Liver (tissue), 9 donors: ENCODE measurements around the gene LTO1. TPM values are rescaled to one million over a fixed set of nuclear protein-coding genes. Genes with fewer than 3 reads are reported as not detected.

ENCODE experiments used
- DNase-seq: peaks from one replicate; pipeline ENCODE4 v3.0.0-alpha.2; 2017; ENCODE audit warnings: low spot score
- H3K27ac ChIP-seq, 2 donors: one replicate each; pipeline ENCODE4 v1.7.0; 2013; ENCODE audit warnings: inconsistent platforms in 2 of 2, low read length in 2 of 2, control low read depth in 1 of 2, low read depth in 1 of 2, mild to moderate bottlenecking in 1 of 2
- H3K27me3 ChIP-seq, 4 donors: one replicate each; pipeline versions ENCODE4 v1.6.1 to v1.7.0; 2013; ENCODE audit warnings: low read length in 3 of 4, inconsistent platforms in 1 of 4, mild to moderate bottlenecking in 1 of 4, moderate library complexity in 1 of 4; ENCODE audit not compliant: control insufficient read depth in 4 of 4, insufficient read depth in 4 of 4
- H3K36me3 ChIP-seq, 4 donors: one replicate each; pipeline versions ENCODE4 v1.6.1 to v1.7.0; 2013; ENCODE audit warnings: low read length in 3 of 4, mild to moderate bottlenecking in 3 of 4, low read depth in 1 of 4, moderate library complexity in 1 of 4; ENCODE audit not compliant: control insufficient read depth in 4 of 4, insufficient read depth in 3 of 4
- H3K4me1 ChIP-seq, 4 donors: one replicate each; pipeline versions ENCODE4 v1.6.1 to v1.7.0; 2013; ENCODE audit warnings: low read length in 3 of 4, mild to moderate bottlenecking in 3 of 4, moderate library complexity in 1 of 4; ENCODE audit not compliant: control insufficient read depth in 4 of 4, insufficient read depth in 4 of 4
- H3K4me3 ChIP-seq, 3 donors: one replicate each; pipeline versions ENCODE4 v1.6.1 to v1.7.0; 2013; ENCODE audit warnings: low read length in 3 of 3, control low read depth in 1 of 3, low read depth in 1 of 3, mild to moderate bottlenecking in 1 of 3
- H3K9ac ChIP-seq, 2 donors: one replicate each; pipeline ENCODE4 v1.7.0; 2013; ENCODE audit warnings: low read length in 2 of 2, mild to moderate bottlenecking in 2 of 2, moderate library complexity in 2 of 2, control low read depth in 1 of 2, low read depth in 1 of 2
- H3K9me3 ChIP-seq, 4 donors: one replicate each; pipeline versions ENCODE4 v1.6.1 to v1.7.0; 2013; ENCODE audit warnings: low read length in 3 of 4; ENCODE audit not compliant: control insufficient read depth in 4 of 4
- EGR1 ChIP-seq, 2 donors: IDR thresholded peaks; 2 replicates each; pipeline ENCODE4 v1.6.1; 2016 to 2018; ENCODE audit warnings: antibody characterized with exemption in 2 of 2, low read depth in 2 of 2
- FOXA1 ChIP-seq: IDR thresholded peaks from 2 replicates; pipeline ENCODE4 v1.6.1; 2016; ENCODE audit warnings: antibody characterized with exemption
- FOXA2 ChIP-seq: IDR thresholded peaks from 2 replicates; pipeline ENCODE4 v1.6.1; 2016; ENCODE audit warnings: antibody characterized with exemption
- GABPA ChIP-seq, 2 donors: IDR thresholded peaks in 1 of 2; conservative IDR thresholded peaks in 1 of 2; 2 replicates each; pipeline ENCODE4 v1.6.1; 2016; ENCODE audit warnings: antibody characterized with exemption in 2 of 2, mild to moderate bottlenecking in 1 of 2, moderate library complexity in 1 of 2
- HNF4A ChIP-seq, 2 donors: conservative IDR thresholded peaks; 2 replicates each; pipeline ENCODE4 v1.6.1; 2016; ENCODE audit warnings: antibody characterized with exemption in 2 of 2, mild to moderate bottlenecking in 2 of 2
- HNF4G ChIP-seq: IDR thresholded peaks from 2 replicates; pipeline ENCODE4 v1.6.1; 2016; ENCODE audit warnings: antibody characterized with exemption
- JUND ChIP-seq, 2 donors: IDR thresholded peaks; 2 replicates each; pipeline ENCODE4 v1.6.1; 2016; ENCODE audit warnings: antibody characterized with exemption in 2 of 2
- MAX ChIP-seq: IDR thresholded peaks from 2 replicates; pipeline ENCODE4 v1.6.1; 2016; ENCODE audit warnings: antibody characterized with exemption
- NR2F2 ChIP-seq: IDR thresholded peaks from 2 replicates; pipeline ENCODE4 v1.6.1; 2016; ENCODE audit warnings: antibody characterized with exemption
- RXRA ChIP-seq, 2 donors: IDR thresholded peaks; 2 replicates each; pipeline ENCODE4 v1.6.1; 2017 to 2018; ENCODE audit warnings: antibody characterized with exemption in 2 of 2, mild to moderate bottlenecking in 1 of 2
- SP1 ChIP-seq: IDR thresholded peaks from 2 replicates; pipeline ENCODE4 v1.6.1; 2018; ENCODE audit warnings: antibody characterized with exemption, mild to moderate bottlenecking
- YY1 ChIP-seq: IDR thresholded peaks from 2 replicates; pipeline ENCODE4 v1.6.1; 2016; ENCODE audit warnings: antibody characterized with exemption, mild to moderate bottlenecking
- ZBTB33 ChIP-seq: IDR thresholded peaks from 2 replicates; pipeline ENCODE4 v1.6.1; 2016; ENCODE audit warnings: antibody characterized with exemption
- WGBS: extraction: QIAGEN DNeasy Blood & Tissue Kit; methylation state at CpG from one replicate; pipeline ENCODE4 v1.1.7; 2013; 5-methylcytosine and 5-hydroxymethylcytosine counted together
- polyA plus RNA-seq, 2 donors: library from polyadenylated mRNA; stranded (reverse) in 1 of 2; unstranded in 1 of 2; fragments of 200-250 nt in 1 of 2; fragments of >200 nt in 1 of 2; fragmentation: Nextera tagmentation in 1 of 2; extraction: Ambion mirVana in 1 of 2; gene quantifications; one replicate each; pipeline versions ENCODE4 v1.2.1 to v1.2.3, GENCODE V29; 2013 to 2015
- total RNA-seq, 2 donors: library from RNA; depleted of rRNA; stranded (reverse); fragments of >200 nt; gene quantifications; one replicate each; pipeline ENCODE4 v1.2.3, GENCODE V29; 2014
- TF ChIP-seq, protein P1 (sequence below): IDR thresholded peaks from 2 replicates; pipeline ENCODE4 v1.6.1; 2016; ENCODE audit warnings: antibody characterized with exemption
- TF ChIP-seq, protein P2 (sequence below): IDR thresholded peaks from 2 replicates; pipeline ENCODE4 v1.6.1; 2016; ENCODE audit warnings: antibody characterized with exemption, mild to moderate bottlenecking
- TF ChIP-seq, protein P3 (sequence below): fragments of 150-350 bp; IDR thresholded peaks from 2 replicates; pipeline ENCODE4 v1.5.1; 2017; ENCODE audit warnings: improper control_type of control experiment, low read depth, low read length; ENCODE audit not compliant: missing input control
- donor health status: healthy.
- donor health status: healthy.
- donor health status: healthy.
- donor health status: healthy.
- donor health status: healthy.

The LTO1 gene
- total and polyA plus RNA-seq, 4 donors, result 4.9 to 12.3 (median 7.3) TPM

DNA sequence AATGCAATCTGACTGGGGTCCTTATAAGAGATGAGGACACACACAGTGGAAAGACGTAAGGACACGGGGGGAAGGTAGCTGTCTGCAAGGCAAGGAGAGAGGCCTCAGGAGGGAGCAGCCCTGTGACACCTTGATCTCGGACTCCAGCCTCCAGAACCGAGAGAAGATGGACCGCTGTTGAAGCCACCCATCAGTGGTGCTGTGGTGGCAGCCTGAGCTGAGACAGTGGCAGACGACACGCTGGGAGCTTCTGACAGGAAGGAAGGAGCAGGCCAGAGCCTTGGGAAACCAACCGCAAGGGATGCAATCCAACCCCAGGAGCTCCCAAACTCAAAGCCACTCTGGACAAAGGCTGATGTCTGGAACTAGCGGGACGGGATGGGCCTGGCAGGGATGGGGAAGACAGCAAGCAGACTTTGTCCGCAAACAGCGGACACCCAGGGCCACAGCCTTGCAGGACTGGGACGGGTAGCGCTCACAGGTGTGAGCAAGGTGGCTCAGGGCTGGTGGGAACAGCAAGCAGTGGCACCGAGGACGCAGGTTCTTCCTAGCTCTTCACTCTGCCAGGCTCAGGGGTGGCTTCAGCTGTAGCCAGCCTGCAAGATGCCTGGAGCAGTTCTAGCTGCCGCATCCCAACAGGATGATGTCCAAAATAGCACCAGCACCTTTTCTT is 10.9 kb downstream of the LTO1 start:
- no peak for DNase-seq
- Histone ChIP-seq H3K27me3 (no peaks in the 10 kb centered on the region), H3K9ac (no peak overlapping the region), H3K4me3 (no peak overlapping the region), H3K9me3 (no peaks in the 10 kb centered on the region), H3K27ac (no peak overlapping the region), H3K4me1 (peaks cover 0 to 10% (median 2%) of the 10 kb centered on the region in 4 donors), H3K36me3 (peaks cover 0 to 17% (median under 1%) of the 10 kb centered on the region in 4 donors)
- TF ChIP-seq, protein P1, sequence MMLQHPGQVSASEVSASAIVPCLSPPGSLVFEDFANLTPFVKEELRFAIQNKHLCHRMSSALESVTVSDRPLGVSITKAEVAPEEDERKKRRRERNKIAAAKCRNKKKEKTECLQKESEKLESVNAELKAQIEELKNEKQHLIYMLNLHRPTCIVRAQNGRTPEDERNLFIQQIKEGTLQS, result no peak
- TF ChIP-seq FOXA2 (no peak), HNF4A (conservative IDR thresholded peaks at IDR 0.05) (no peak), MAX (no peak), EGR1 (IDR thresholded peaks at IDR 0.05; ENCODE audit: low read depth in 2 of 2) (no peak), YY1 (no peak)
- TF ChIP-seq, protein P2, sequence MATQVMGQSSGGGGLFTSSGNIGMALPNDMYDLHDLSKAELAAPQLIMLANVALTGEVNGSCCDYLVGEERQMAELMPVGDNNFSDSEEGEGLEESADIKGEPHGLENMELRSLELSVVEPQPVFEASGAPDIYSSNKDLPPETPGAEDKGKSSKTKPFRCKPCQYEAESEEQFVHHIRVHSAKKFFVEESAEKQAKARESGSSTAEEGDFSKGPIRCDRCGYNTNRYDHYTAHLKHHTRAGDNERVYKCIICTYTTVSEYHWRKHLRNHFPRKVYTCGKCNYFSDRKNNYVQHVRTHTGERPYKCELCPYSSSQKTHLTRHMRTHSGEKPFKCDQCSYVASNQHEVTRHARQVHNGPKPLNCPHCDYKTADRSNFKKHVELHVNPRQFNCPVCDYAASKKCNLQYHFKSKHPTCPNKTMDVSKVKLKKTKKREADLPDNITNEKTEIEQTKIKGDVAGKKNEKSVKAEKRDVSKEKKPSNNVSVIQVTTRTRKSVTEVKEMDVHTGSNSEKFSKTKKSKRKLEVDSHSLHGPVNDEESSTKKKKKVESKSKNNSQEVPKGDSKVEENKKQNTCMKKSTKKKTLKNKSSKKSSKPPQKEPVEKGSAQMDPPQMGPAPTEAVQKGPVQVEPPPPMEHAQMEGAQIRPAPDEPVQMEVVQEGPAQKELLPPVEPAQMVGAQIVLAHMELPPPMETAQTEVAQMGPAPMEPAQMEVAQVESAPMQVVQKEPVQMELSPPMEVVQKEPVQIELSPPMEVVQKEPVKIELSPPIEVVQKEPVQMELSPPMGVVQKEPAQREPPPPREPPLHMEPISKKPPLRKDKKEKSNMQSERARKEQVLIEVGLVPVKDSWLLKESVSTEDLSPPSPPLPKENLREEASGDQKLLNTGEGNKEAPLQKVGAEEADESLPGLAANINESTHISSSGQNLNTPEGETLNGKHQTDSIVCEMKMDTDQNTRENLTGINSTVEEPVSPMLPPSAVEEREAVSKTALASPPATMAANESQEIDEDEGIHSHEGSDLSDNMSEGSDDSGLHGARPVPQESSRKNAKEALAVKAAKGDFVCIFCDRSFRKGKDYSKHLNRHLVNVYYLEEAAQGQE, result no peak
- 95% methylated on average over 17 of the region's 17 CpGs for WGBS

DNA sequence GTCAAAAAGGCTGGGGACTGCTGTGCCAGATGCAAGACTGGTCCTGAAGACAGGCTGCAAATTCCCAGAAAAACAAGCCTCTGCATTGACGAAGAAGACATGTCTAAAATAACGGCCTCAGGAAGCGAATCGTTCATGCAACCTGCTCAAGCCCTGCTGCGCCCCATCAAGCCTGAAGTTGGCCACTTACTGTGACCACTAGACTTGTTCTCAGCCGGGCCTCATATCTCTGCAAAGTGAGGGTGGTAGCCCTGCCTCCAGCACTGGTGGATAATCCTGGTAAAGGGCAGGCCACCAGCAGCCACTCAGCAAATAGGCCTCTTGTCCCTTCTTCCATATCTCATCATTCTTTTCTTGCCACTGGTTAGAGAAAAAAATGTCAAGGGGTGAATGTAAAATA is 11.8 kb downstream of the LTO1 start:
- peaks cover 0 to 15% (median 0%) of the 10 kb centered on the region in 4 donors for H3K36me3 ChIP-seq
- no peak for DNase-seq
- no peak overlapping the region for H3K4me3 ChIP-seq
- no peak overlapping the region for H3K9ac ChIP-seq
- TF ChIP-seq, protein P3, sequence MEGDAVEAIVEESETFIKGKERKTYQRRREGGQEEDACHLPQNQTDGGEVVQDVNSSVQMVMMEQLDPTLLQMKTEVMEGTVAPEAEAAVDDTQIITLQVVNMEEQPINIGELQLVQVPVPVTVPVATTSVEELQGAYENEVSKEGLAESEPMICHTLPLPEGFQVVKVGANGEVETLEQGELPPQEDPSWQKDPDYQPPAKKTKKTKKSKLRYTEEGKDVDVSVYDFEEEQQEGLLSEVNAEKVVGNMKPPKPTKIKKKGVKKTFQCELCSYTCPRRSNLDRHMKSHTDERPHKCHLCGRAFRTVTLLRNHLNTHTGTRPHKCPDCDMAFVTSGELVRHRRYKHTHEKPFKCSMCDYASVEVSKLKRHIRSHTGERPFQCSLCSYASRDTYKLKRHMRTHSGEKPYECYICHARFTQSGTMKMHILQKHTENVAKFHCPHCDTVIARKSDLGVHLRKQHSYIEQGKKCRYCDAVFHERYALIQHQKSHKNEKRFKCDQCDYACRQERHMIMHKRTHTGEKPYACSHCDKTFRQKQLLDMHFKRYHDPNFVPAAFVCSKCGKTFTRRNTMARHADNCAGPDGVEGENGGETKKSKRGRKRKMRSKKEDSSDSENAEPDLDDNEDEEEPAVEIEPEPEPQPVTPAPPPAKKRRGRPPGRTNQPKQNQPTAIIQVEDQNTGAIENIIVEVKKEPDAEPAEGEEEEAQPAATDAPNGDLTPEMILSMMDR, result no peak
- TF ChIP-seq SP1, result no peak
- TF ChIP-seq YY1, result no peak
- no peak for TF ChIP-seq MAX
- no peak for TF ChIP-seq HNF4G
- TF ChIP-seq NR2F2, result no peak
- no peak for TF ChIP-seq GABPA (IDR thresholded peaks at IDR 0.05 in 1 of 2, conservative IDR thresholded peaks at IDR 0.05 in 1 of 2)
- TF ChIP-seq, protein P1, result no peak
- TF ChIP-seq FOXA2, result no peak
- no peak for TF ChIP-seq RXRA (IDR thresholded peaks at IDR 0.05)
- TF ChIP-seq, protein P2, result no peak
- TF ChIP-seq JUND (IDR thresholded peaks at IDR 0.05), result no peak
- no peak for TF ChIP-seq FOXA1
- no peak for TF ChIP-seq ZBTB33
- no peak overlapping the region for H3K27ac ChIP-seq
- 95% methylated on average over 6 of the region's 6 CpGs for WGBS
- no peaks in the 10 kb centered on the region for H3K9me3 ChIP-seq
- peaks cover 0 to 6% (median under 1%) of the 10 kb centered on the region in 4 donors for H3K4me1 ChIP-seq
- no peaks in the 10 kb centered on the region for H3K27me3 ChIP-seq
